ENCODE measurements around the gene TIGD6. TPM values are rescaled to one million over a fixed set of nuclear protein-coding genes. Genes with fewer than 3 reads are reported as not detected.

Gene TIGD6
- polyA plus RNA-seq, 4 donors, result 1.6 to 5.9 (median 3.0) TPM

DNA sequence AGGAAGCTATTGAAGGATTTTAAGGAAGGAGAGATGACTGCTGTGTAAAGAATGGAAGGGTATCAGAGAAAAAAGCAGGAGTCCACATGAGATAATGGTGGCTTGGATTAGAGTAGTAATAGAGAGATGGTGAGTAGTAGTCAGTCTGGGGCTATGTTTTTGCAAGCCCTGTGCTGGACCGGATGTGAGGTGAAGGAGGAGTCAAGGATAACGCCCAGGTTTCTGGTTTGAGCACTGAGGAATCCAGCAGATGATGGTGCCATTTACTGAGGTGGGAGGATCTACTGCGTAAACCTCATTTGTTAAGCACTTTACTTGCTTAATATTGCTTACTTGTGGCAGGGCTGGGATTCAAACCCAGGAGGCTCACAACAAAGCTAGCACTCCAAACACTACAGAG lies 1.1 kb downstream of the TIGD6 start:
- peak overlapping the region in 1 of 3 donors; percentile 73 for H3K27ac ChIP-seq (ENCODE audit: low read depth in 1 of 3, low read length in 2 of 3)
- 78 to 83% (median 82%) methylated on average over 3 of the region's 3 CpGs for WGBS, 3 donors
- peaks cover 0 to 15% (median 0%) of the 10 kb centered on the region in 3 donors for H3K36me3 ChIP-seq (ENCODE audit: control insufficient read depth in 3 of 3, insufficient read depth in 2 of 3, low read depth in 1 of 3, low read length in 3 of 3)
- no peaks in the 10 kb centered on the region for H3K9me3 ChIP-seq (ENCODE audit: control insufficient read depth in 2 of 2, insufficient read depth in 1 of 2, low read depth in 1 of 2, low read length in 1 of 2)
- FAIRE-seq (no peak), DNase-seq (peak in 1 of 2 donors; percentile 8)
- H3K4me3 ChIP-seq (ENCODE audit: low read depth in 1 of 3, low read length in 3 of 3), result peak overlapping the region in 2 of 3 donors; percentile 77 to 100
- no peaks in the 10 kb centered on the region for H3K27me3 ChIP-seq (ENCODE audit: control insufficient read depth in 3 of 3, insufficient read depth in 3 of 3, low read length in 3 of 3)
- H3K4me1 ChIP-seq (ENCODE audit: control insufficient read depth in 3 of 3, insufficient read depth in 2 of 3, low read depth in 1 of 3, low read length in 2 of 3), result peaks cover 3 to 30% (median 8%) of the 10 kb centered on the region in 3 donors

DNA sequence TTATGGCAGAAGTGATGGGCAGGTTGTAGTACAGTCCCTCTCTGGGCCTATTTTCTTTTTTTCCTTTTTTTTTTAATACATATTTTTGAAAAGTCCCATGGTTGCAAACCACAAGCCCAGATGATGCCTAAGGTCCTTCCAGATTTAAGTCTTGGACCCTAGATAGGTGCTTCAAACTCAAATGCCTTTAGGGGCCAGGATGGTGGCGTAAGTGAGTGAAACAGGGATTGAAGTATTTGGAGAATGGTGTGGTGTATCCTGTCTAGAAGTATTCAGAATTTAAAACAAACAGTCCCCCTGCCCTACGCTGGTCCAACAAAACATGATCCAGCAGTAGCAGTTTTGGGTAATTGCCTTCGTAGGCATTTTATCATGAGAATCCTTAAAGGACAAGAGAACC lies 2.2 kb downstream of the TIGD6 start:
- Histone ChIP-seq H3K27ac (ENCODE audit: low read depth in 1 of 3, low read length in 2 of 3) (no peak overlapping the region), H3K36me3 (ENCODE audit: control insufficient read depth in 3 of 3, insufficient read depth in 2 of 3, low read depth in 1 of 3, low read length in 3 of 3) (peaks cover 0 to 12% (median 0%) of the 10 kb centered on the region in 3 donors), H3K9me3 (ENCODE audit: control insufficient read depth in 2 of 2, insufficient read depth in 1 of 2, low read depth in 1 of 2, low read length in 1 of 2) (no peaks in the 10 kb centered on the region), H3K27me3 (ENCODE audit: control insufficient read depth in 3 of 3, insufficient read depth in 3 of 3, low read length in 3 of 3) (no peaks in the 10 kb centered on the region), H3K4me1 (ENCODE audit: control insufficient read depth in 3 of 3, insufficient read depth in 2 of 3, low read depth in 1 of 3, low read length in 2 of 3) (peaks cover 3 to 30% (median 8%) of the 10 kb centered on the region in 3 donors), H3K4me3 (ENCODE audit: low read depth in 1 of 3, low read length in 3 of 3) (no peak overlapping the region)
- no peak for FAIRE-seq
- no peak for DNase-seq
- 92 to 100% (median 99%) methylated on average over 3 of the region's 3 CpGs for WGBS, 3 donors

DNA sequence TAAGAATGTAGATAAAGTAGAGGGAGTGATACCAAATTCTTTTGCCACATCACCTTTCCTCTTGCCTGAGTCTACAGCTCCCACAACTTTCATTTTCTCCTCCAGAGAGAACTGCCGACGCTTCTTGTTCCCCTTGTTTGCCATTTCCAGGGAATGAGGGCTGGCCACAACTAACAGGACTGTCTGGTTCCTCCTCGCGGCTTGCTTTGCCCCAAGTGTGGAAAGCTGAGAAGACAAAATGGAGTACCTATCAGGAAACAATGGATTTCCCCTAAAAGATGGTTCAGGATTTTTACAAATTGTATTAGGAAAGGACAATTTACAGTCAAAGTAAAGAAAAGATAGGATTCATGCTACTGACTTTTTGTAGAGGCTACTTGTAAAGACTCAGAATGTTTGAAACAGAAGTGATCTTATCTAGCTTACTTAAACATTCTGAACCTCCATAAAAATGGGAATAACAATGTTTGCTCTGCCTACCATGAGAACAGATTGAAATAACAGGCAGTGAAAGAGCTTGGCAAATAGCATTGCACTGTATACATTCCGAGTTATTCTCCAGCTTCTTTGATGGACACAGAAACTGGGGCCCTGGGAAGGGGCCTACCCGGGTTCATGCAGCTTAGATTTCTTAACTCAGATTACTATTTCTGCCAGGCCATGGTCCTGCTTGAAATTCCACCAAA lies 4.1 kb downstream of the TIGD6 start:
- H3K27me3 ChIP-seq (ENCODE audit: control insufficient read depth in 3 of 3, insufficient read depth in 3 of 3, low read length in 3 of 3), result no peaks in the 10 kb centered on the region
- FAIRE-seq (no peak), DNase-seq (peak in 1 of 2 donors; percentile 34)
- WGBS, 3 donors, result 78 to 89% (median 86%) methylated on average over 6 of the region's 6 CpGs
- H3K27ac ChIP-seq (ENCODE audit: low read depth in 1 of 3, low read length in 2 of 3), result peak overlapping the region in 1 of 3 donors; percentile 29
- no peak overlapping the region for H3K4me3 ChIP-seq (ENCODE audit: low read depth in 1 of 3, low read length in 3 of 3)
- H3K4me1 ChIP-seq (ENCODE audit: control insufficient read depth in 3 of 3, insufficient read depth in 2 of 3, low read depth in 1 of 3, low read length in 2 of 3), result peaks cover 0 to 24% (median 3%) of the 10 kb centered on the region in 3 donors
- no peaks in the 10 kb centered on the region for H3K9me3 ChIP-seq (ENCODE audit: control insufficient read depth in 2 of 2, insufficient read depth in 1 of 2, low read depth in 1 of 2, low read length in 1 of 2)
- H3K36me3 ChIP-seq (ENCODE audit: control insufficient read depth in 3 of 3, insufficient read depth in 2 of 3, low read depth in 1 of 3, low read length in 3 of 3), result peaks cover 0 to 10% (median 0%) of the 10 kb centered on the region in 3 donors

DNA sequence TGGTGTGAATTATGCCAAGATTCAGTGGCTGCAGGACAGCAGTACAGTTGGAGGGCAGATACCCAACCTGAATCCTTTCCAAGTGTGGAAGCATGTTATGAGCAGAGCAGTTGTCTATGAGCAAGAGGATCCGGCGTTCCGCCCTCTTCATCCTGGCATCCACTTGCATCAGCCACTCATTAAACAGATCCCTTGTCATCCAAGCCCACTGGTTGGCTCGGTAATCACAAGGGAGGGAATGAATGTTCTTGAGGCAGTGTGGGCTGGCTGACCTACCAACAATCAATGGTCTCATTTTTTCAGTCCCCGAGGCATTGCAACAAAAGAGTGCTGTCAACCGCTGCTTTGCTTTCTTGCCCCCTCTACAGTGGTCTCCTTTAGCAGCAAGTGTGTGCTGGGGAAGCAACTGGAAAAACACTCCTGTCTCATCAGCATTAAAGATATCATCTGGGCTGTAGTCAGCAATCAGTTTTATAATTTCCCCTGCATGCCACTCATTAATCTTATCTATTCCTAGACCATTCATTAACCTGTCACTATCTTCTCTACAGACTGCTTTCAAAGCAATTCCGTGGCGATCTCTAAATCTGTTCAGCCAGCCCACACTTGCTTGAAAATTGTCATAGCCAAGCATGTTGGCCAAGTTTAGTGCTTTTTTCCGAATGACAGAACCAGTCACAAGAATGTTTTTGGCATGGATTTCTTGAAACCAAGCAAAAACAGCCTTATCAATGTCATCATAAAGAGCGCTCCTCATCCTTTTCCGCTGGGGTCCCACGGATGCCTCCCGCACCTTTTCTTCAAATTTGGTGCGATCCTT lies 4.9 kb downstream of the TIGD6 start:
- H3K4me3 ChIP-seq (ENCODE audit: low read depth in 1 of 3, low read length in 3 of 3), result no peak overlapping the region
- peak overlapping the region in 1 of 3 donors; percentile 29 for H3K27ac ChIP-seq (ENCODE audit: low read depth in 1 of 3, low read length in 2 of 3)
- DNase-seq, result peak in 1 of 2 donors; percentile 14
- H3K4me1 ChIP-seq (ENCODE audit: control insufficient read depth in 3 of 3, insufficient read depth in 2 of 3, low read depth in 1 of 3, low read length in 2 of 3), result peaks cover 0 to 24% (median 3%) of the 10 kb centered on the region in 3 donors
- no peaks in the 10 kb centered on the region for H3K9me3 ChIP-seq (ENCODE audit: control insufficient read depth in 2 of 2, insufficient read depth in 1 of 2, low read depth in 1 of 2, low read length in 1 of 2)
- WGBS, 3 donors, result 88 to 90% (median 89%) methylated on average over 14 of the region's 14 CpGs
- no peaks in the 10 kb centered on the region for H3K27me3 ChIP-seq (ENCODE audit: control insufficient read depth in 3 of 3, insufficient read depth in 3 of 3, low read length in 3 of 3)
- peaks cover 0 to 10% (median 0%) of the 10 kb centered on the region in 3 donors for H3K36me3 ChIP-seq (ENCODE audit: control insufficient read depth in 3 of 3, insufficient read depth in 2 of 3, low read depth in 1 of 3, low read length in 3 of 3)
- no peak for FAIRE-seq

DNA sequence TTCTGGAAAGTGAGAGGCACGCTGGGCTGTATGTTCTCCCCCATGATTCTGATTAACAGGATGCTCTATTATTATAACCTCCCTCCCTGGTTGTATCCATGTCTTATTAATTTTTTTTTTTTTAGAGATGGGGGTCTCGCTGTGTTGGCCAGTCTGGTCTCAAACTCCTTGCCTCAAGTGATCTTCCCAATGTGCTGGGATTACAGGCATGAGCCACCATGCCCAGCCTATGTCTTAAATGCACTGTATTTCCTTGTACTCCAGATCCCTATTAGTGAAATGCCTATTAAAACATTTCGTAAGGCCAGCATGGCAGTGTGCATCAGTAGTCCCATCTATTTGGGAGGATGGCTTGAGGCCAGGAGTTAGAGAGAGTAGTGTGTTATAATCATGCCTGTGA lies 7.0 kb downstream of the TIGD6 start:
- H3K4me3 ChIP-seq (ENCODE audit: low read depth in 1 of 3, low read length in 3 of 3), result no peak overlapping the region
- WGBS, 3 donors, result 93 to 96% (median 96%) methylated on average over 3 of the region's 3 CpGs
- no peak overlapping the region for H3K27ac ChIP-seq (ENCODE audit: low read depth in 1 of 3, low read length in 2 of 3)
- FAIRE-seq (no peak), DNase-seq (no peak)
- H3K4me1 ChIP-seq (ENCODE audit: control insufficient read depth in 3 of 3, insufficient read depth in 2 of 3, low read depth in 1 of 3, low read length in 2 of 3), result peaks cover 0 to 17% (median 0%) of the 10 kb centered on the region in 3 donors
- H3K9me3 ChIP-seq (ENCODE audit: control insufficient read depth in 2 of 2, insufficient read depth in 1 of 2, low read depth in 1 of 2, low read length in 1 of 2), result no peaks in the 10 kb centered on the region
- peaks cover 0 to 10% (median 0%) of the 10 kb centered on the region in 3 donors for H3K36me3 ChIP-seq (ENCODE audit: control insufficient read depth in 3 of 3, insufficient read depth in 2 of 3, low read depth in 1 of 3, low read length in 3 of 3)
- H3K27me3 ChIP-seq (ENCODE audit: control insufficient read depth in 3 of 3, insufficient read depth in 3 of 3, low read length in 3 of 3), result no peaks in the 10 kb centered on the region

DNA sequence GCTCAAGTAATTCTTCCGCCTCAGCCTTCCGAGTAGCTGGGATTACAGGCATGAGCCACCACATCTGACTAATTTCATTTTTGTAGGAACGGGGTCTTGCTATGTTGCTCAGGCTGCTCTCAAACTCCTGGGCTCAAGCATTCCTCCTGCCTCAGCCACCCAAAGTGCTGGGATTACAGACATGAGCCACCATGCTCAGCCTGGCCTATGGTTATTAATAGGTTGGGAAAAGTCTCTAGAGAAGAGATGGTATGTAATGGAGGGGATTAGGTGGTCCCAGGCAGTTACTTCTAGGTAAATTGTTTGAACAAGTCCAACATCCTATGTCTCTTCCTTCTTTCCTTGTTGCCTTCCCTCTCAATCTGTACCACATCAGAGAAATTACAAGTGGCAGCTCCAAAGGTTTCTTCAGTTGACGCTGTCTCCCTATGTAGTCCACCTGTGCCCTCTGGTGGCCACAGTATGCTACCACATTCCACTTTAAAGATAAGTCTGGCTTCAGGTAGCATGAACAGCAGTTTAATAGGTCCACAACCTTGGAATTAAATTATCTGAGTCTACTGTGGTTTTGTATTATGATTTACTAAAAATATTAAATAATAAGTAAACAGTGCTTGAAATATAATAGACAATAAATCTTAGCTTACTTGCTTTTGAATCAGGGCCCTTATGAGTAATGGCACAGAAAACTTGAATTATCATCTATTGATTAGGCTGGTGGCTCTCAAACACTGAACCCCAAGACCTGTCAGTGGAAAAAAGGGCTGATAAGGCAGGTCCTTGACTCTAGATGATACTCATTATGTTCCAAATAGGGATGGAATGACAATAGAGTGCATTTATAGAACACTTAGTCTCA lies 9.7 kb downstream of the TIGD6 start:
- peak; percentile 47 for FAIRE-seq
- Histone ChIP-seq H3K4me3 (ENCODE audit: low read depth in 1 of 3, low read length in 3 of 3) (no peak overlapping the region), H3K36me3 (ENCODE audit: control insufficient read depth in 3 of 3, insufficient read depth in 2 of 3, low read depth in 1 of 3, low read length in 3 of 3) (peaks cover 0 to 14% (median 0%) of the 10 kb centered on the region in 3 donors), H3K4me1 (ENCODE audit: control insufficient read depth in 3 of 3, insufficient read depth in 2 of 3, low read depth in 1 of 3, low read length in 2 of 3) (peaks cover 0 to 6% (median 0%) of the 10 kb centered on the region in 3 donors), H3K9me3 (ENCODE audit: control insufficient read depth in 2 of 2, insufficient read depth in 1 of 2, low read depth in 1 of 2, low read length in 1 of 2) (no peaks in the 10 kb centered on the region), H3K27me3 (ENCODE audit: control insufficient read depth in 3 of 3, insufficient read depth in 3 of 3, low read length in 3 of 3) (no peaks in the 10 kb centered on the region), H3K27ac (ENCODE audit: low read depth in 1 of 3, low read length in 2 of 3) (no peak overlapping the region)
- peak; percentile 90 to 91 for DNase-seq
- WGBS, 3 donors, result 61 to 68% (median 63%) methylated on average over 4 of the region's 4 CpGs

DNA sequence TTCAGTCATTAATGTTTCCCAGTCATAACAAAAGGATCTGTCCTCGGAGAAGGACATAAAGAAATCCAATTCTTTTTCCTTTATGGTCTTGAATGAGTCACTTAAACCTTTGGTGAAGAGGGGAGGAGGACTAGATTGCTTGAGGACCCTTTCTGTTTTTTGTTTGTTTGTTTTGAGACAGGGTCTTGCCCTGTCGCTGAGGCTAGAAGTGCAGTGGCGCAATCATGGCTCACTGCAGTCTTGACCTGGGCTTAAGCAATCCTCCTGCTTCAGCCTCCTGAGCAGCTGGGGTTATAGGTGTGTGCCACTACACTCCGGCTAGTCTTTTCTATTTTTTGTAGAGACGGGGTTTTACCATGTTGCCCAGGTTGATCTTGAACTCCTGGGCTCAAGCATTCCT lies 12.3 kb downstream of the TIGD6 start:
- Histone ChIP-seq H3K27ac (ENCODE audit: low read depth in 1 of 3, low read length in 2 of 3) (no peak overlapping the region), H3K9me3 (ENCODE audit: control insufficient read depth in 2 of 2, insufficient read depth in 1 of 2, low read depth in 1 of 2, low read length in 1 of 2) (no peaks in the 10 kb centered on the region), H3K4me3 (ENCODE audit: low read depth in 1 of 3, low read length in 3 of 3) (no peak overlapping the region), H3K27me3 (ENCODE audit: control insufficient read depth in 3 of 3, insufficient read depth in 3 of 3, low read length in 3 of 3) (no peaks in the 10 kb centered on the region), H3K36me3 (ENCODE audit: control insufficient read depth in 3 of 3, insufficient read depth in 2 of 3, low read depth in 1 of 3, low read length in 3 of 3) (peaks cover 0 to 14% (median 6%) of the 10 kb centered on the region in 3 donors), H3K4me1 (ENCODE audit: control insufficient read depth in 3 of 3, insufficient read depth in 2 of 3, low read depth in 1 of 3, low read length in 2 of 3) (no peaks in the 10 kb centered on the region)
- WGBS, 3 donors, result 86 to 94% (median 90%) methylated on average over 5 of the region's 5 CpGs
- DNase-seq, result no peak
- no peak for FAIRE-seq

DNA sequence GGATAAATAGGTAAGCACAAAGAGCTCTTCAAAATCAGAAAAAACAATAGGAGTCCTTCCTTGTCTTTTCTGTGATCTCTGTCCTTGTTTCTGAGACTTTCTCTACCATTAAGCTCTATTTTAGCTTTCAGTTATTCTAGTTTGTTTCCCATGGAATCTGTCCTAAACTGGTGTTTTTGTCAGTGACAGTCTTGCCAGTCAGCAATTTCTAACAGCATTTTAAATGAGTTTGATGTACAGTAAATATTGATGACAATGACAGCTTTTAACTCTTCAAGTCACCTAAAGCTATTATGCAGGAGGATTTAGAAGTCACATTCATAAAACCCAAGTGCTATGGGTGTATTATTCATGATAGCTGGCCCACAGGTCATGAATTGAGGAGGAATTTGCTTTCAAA lies 17.9 kb downstream of the TIGD6 start:
- no peak overlapping the region for H3K27ac ChIP-seq (ENCODE audit: low read depth in 1 of 3, low read length in 2 of 3)
- no peaks in the 10 kb centered on the region for H3K27me3 ChIP-seq (ENCODE audit: control insufficient read depth in 3 of 3, insufficient read depth in 3 of 3, low read length in 3 of 3)
- no peaks in the 10 kb centered on the region for H3K9me3 ChIP-seq (ENCODE audit: control insufficient read depth in 2 of 2, insufficient read depth in 1 of 2, low read depth in 1 of 2, low read length in 1 of 2)
- H3K36me3 ChIP-seq (ENCODE audit: control insufficient read depth in 3 of 3, insufficient read depth in 2 of 3, low read depth in 1 of 3, low read length in 3 of 3), result peaks cover 0 to 17% (median 11%) of the 10 kb centered on the region in 3 donors
- no peak for DNase-seq
- no peak overlapping the region for H3K4me3 ChIP-seq (ENCODE audit: low read depth in 1 of 3, low read length in 3 of 3)
- H3K4me1 ChIP-seq (ENCODE audit: control insufficient read depth in 3 of 3, insufficient read depth in 2 of 3, low read depth in 1 of 3, low read length in 2 of 3), result peaks cover 1 to 24% (median 3%) of the 10 kb centered on the region in 3 donors
- FAIRE-seq, result no peak
